ENCODE results near the gene SRPK2.
"Not testable (repeated sequence)": the region's sequence is repeated elsewhere in the genome, so short reads cannot be mapped to it uniquely, and the experiment has no call there.

SRPK2 gene

GRCh38 chr7:105250706-105251105 is 138.0 kb downstream of the SRPK2 start:
- no peak overlapping the region for H3K4me3 ChIP-seq
- H3K36me3 ChIP-seq = peaks cover 6% of the 10 kb centered on the region; the same call in 1 of the 2 replicates
- peaks cover 67% of the 10 kb centered on the region for H4K20me1 ChIP-seq
- peaks cover 13% of the 10 kb centered on the region for H3K4me1 ChIP-seq
- no peak overlapping the region for H3K4me2 ChIP-seq
- no peaks in the 10 kb centered on the region for H3K27me3 ChIP-seq
- no peak overlapping the region for H3K9ac ChIP-seq
- no peak for TF ChIP-seq Cebpa-rat (IDR thresholded peaks at IDR 0.05)
- H3K27ac ChIP-seq = no peak overlapping the region
- no peaks in the 10 kb centered on the region for H3K9me3 ChIP-seq

DNA sequence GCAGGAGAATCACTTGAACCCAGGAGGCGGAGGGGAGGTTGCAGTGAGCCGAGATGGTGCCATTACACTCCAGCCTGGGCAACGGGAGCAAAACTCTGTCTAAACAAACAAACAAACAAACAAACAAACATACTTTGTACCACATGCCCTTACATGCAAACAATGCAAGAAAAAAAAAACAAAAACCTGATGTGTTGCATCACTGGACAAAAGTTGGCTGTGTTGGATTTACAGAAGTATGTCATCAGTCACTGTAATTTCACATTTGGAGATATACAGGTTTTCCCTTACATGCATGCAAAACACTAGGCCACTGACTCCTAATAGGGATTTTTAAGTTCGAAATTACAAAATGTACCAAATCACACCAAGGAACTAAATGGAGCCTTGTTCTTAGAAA is 138.5 kb downstream of the SRPK2 start:
- Histone ChIP-seq H3K27me3 (no peaks in the 10 kb centered on the region), H3K4me1 (peaks cover 17% of the 10 kb centered on the region), H3K27ac (no peak overlapping the region), H3K4me3 (no peak overlapping the region), H3K36me3 (peaks cover 6% of the 10 kb centered on the region; the same call in 1 of the 2 replicates), H3K9ac (no peak overlapping the region), H3K4me2 (no peak overlapping the region), H4K20me1 (peaks cover 67% of the 10 kb centered on the region), H3K9me3 (no peaks in the 10 kb centered on the region)
- TF ChIP-seq Cebpa-rat (IDR thresholded peaks at IDR 0.05) = no peak

- H3K36me3 ChIP-seq = peaks cover 11% of the 10 kb centered on the region
- peaks cover 7% of the 10 kb centered on the region for H3K9me3 ChIP-seq
- peaks cover 20% of the 10 kb centered on the region for H3K4me1 ChIP-seq
- H3K9ac ChIP-seq = no peak overlapping the region
- H4K20me1 ChIP-seq = peaks cover 68% of the 10 kb centered on the region
- H3K27ac ChIP-seq = no peak overlapping the region
- no peaks in the 10 kb centered on the region for H3K27me3 ChIP-seq
- TF ChIP-seq Cebpa-rat (IDR thresholded peaks at IDR 0.05) = no peak
- no peak overlapping the region for H3K4me2 ChIP-seq
- H3K4me3 ChIP-seq = no peak overlapping the region
These were observed 139.5 kb downstream of the SRPK2 start for GRCh38 chr7:105249216-105249615.

GRCh38 chr7:105246679-105247078 is 142.0 kb downstream of the SRPK2 start:
- Histone ChIP-seq H3K4me3 (no peak overlapping the region), H3K36me3 (peaks cover 11% of the 10 kb centered on the region), H3K4me1 (peaks cover 20% of the 10 kb centered on the region), H3K9me3 (peaks cover 13% of the 10 kb centered on the region), H3K9ac (no peak overlapping the region), H3K27ac (no peak overlapping the region), H4K20me1 (peaks cover 77% of the 10 kb centered on the region), H3K27me3 (no peaks in the 10 kb centered on the region), H3K4me2 (no peak overlapping the region)
- TF ChIP-seq Cebpa-rat (IDR thresholded peaks at IDR 0.05) = no peak

- peak overlapping the region; percentile 59 for H3K4me2 ChIP-seq
- no peak overlapping the region for H3K4me3 ChIP-seq
- H3K27ac ChIP-seq = no peak overlapping the region
- no peak for TF ChIP-seq Cebpa-rat (IDR thresholded peaks at IDR 0.05)
- H3K9ac ChIP-seq = no peak overlapping the region
- peaks cover 13% of the 10 kb centered on the region for H3K9me3 ChIP-seq
- peaks cover 77% of the 10 kb centered on the region for H4K20me1 ChIP-seq
- peaks cover 11% of the 10 kb centered on the region for H3K36me3 ChIP-seq
- peaks cover 20% of the 10 kb centered on the region for H3K4me1 ChIP-seq
- no peaks in the 10 kb centered on the region for H3K27me3 ChIP-seq
These were observed 142.5 kb downstream of the SRPK2 start for GRCh38 chr7:105246256-105246655.

DNA sequence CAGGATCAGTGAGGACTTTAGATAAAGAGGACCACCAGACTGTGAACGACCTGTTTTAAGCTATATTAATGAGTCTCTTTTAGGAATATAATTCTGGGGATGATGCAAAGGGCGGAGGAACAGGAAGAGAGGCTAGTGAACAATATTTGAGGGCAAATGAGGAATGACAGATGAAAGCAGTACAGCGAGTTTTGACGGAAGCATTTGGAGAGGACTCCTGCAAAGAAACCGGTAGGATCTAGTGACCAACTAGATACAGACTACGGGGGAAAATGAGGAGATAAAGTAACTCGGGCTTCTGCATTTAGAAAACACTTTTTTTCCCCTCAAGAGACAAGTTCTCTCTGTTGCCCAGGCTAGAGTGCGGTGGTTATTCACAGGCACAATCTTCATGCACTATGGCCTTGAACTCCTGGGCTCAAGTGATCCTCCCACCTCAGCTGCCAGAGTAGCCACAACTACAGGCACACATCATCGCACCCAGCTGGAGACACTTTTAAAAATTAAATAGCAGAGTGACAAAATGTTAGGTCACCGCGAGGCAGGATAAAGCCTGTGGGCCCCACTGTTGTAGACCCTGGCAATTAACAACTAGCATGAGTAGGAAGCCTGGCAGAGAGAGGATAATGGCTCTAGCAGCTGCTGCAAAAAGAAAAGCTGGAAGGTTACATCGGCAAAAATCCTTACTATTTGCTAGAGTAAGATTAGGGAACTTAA is 143.2 kb downstream of the SRPK2 start:
- no peak for TF ChIP-seq Cebpa-rat (IDR thresholded peaks at IDR 0.05)
- peak overlapping the region; percentile 59 for H3K4me2 ChIP-seq
- H3K4me1 ChIP-seq = peaks cover 20% of the 10 kb centered on the region
- no peak overlapping the region for H3K4me3 ChIP-seq
- H3K36me3 ChIP-seq = peaks cover 11% of the 10 kb centered on the region
- no peak overlapping the region; the same call in 1 of the 2 replicates for H3K27ac ChIP-seq
- H3K9me3 ChIP-seq = peaks cover 13% of the 10 kb centered on the region
- H3K27me3 ChIP-seq = no peaks in the 10 kb centered on the region
- no peak overlapping the region; the same call in 1 of the 2 replicates for H3K9ac ChIP-seq
- H4K20me1 ChIP-seq = peaks cover 76% of the 10 kb centered on the region

- Histone ChIP-seq H3K36me3 (peaks cover 5% of the 10 kb centered on the region), H4K20me1 (peaks cover 79% of the 10 kb centered on the region), H3K4me1 (peaks cover 20% of the 10 kb centered on the region), H3K9me3 (peaks cover 13% of the 10 kb centered on the region), H3K4me2 (no peak overlapping the region), H3K27ac (no peak overlapping the region), H3K4me3 (no peak overlapping the region), H3K9ac (no peak overlapping the region), H3K27me3 (no peaks in the 10 kb centered on the region)
- no peak for TF ChIP-seq Cebpa-rat (IDR thresholded peaks at IDR 0.05)
These were observed 144.1 kb downstream of the SRPK2 start for GRCh38 chr7:105244594-105244993.

GRCh38 chr7:105241198-105241597 is 147.5 kb downstream of the SRPK2 start:
- TF ChIP-seq Cebpa-rat (IDR thresholded peaks at IDR 0.05) = no peak
- H3K9me3 ChIP-seq = peaks cover 26% of the 10 kb centered on the region
- no peaks in the 10 kb centered on the region for H3K27me3 ChIP-seq
- H3K36me3 ChIP-seq = peaks cover 10% of the 10 kb centered on the region
- H4K20me1 ChIP-seq = peaks cover 83% of the 10 kb centered on the region
- H3K4me2 ChIP-seq = no peak overlapping the region
- no peak overlapping the region for H3K27ac ChIP-seq
- no peak overlapping the region for H3K9ac ChIP-seq
- H3K4me1 ChIP-seq = peaks cover 13% of the 10 kb centered on the region
- no peak overlapping the region for H3K4me3 ChIP-seq

- no peak overlapping the region for H3K9ac ChIP-seq
- no peak for TF ChIP-seq Cebpa-rat (IDR thresholded peaks at IDR 0.05)
- peaks cover 59% of the 10 kb centered on the region; the same call in 1 of the 2 replicates for H4K20me1 ChIP-seq
These were observed 150.4 kb downstream of the SRPK2 start for GRCh38 chr7:105238198-105238765.

GRCh38 chr7:105234886-105235285 is 153.8 kb downstream of the SRPK2 start:
- Histone ChIP-seq H4K20me1 (peaks cover 27% of the 10 kb centered on the region; the same call in 1 of the 2 replicates), H3K36me3 (peaks cover 22% of the 10 kb centered on the region), H3K4me2 (no peak overlapping the region), H3K9ac (no peak overlapping the region), H3K9me3 (peaks cover 48% of the 10 kb centered on the region), H3K27me3 (no peaks in the 10 kb centered on the region), H3K4me1 (no peaks in the 10 kb centered on the region), H3K4me3 (no peak overlapping the region), H3K27ac (no peak overlapping the region)
- TF ChIP-seq Cebpa-rat (IDR thresholded peaks at IDR 0.05) = no peak

More at GRCh38 chr7:105238198-105238765, 150.4 kb downstream of the SRPK2 start:
- Histone ChIP-seq H3K36me3 (peaks cover 5% of the 10 kb centered on the region), H3K4me3 (no peak overlapping the region), H3K4me1 (no peaks in the 10 kb centered on the region), H3K27ac (no peak overlapping the region), H3K27me3 (no peaks in the 10 kb centered on the region), H3K4me2 (no peak overlapping the region), H3K9me3 (peaks cover 34% of the 10 kb centered on the region)

DNA sequence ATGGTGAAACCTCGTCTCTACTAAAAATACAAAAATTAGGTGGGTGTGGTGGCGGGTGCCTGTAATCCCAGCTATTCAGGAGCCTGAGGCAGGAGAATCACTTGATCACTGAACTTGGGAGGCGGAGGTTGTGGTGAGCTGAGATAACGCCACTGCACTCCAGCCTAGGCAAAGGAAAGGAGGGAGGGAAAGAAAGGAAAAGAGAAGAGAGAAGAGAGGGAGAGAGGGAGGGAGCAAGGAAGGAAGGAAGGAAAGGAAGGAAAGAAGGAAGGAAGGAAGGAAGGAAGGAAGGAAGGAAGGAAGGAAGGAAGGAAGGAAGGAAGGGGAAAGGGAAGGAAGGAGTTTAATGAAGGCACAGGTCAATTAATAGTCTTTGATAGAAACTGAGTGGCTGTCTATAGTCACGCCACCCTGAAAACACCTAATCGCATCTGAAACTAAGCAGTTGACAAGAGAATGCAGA is 155.9 kb downstream of the SRPK2 start:
- not testable (repeated sequence) for H3K9ac ChIP-seq, H3K4me3 ChIP-seq, H3K27ac ChIP-seq, H3K27me3 ChIP-seq, H3K4me2 ChIP-seq, H3K4me1 ChIP-seq
- Histone ChIP-seq H3K36me3 (peaks cover 26% of the 10 kb centered on the region), H3K9me3 (peaks cover 55% of the 10 kb centered on the region), H4K20me1 (peaks cover 11% of the 10 kb centered on the region; the same call in 1 of the 2 replicates)

Measured in BLaER1 (cell line).